D721Med (cell line): ENCODE results near the gene PHF21B.

Experiments used
- DNase-seq: peaks from one replicate; pipeline ENCODE4 v3.0.0; 2011; ENCODE audit warnings: low spot score; ENCODE audit not compliant: insufficient read length
- FAIRE-seq: peaks from 2 replicates; lab custom pipeline; 2011; peaks lifted over from hg19 to GRCh38; lab: Jason Lieb, UNC
- TF ChIP-seq, protein P1 (sequence below): IDR thresholded peaks from 2 replicates; pipeline ENCODE4 v1.5.1; 2012; ENCODE audit warnings: mild to moderate bottlenecking, control low read depth; ENCODE audit not compliant: insufficient read depth; ENCODE audit errors: missing control alignments

PHF21B gene

GRCh38 chr22:44974454-44974853 is 35.4 kb downstream of the PHF21B start:
- no peak for DNase-seq
- no peak for FAIRE-seq
- TF ChIP-seq, protein P1, sequence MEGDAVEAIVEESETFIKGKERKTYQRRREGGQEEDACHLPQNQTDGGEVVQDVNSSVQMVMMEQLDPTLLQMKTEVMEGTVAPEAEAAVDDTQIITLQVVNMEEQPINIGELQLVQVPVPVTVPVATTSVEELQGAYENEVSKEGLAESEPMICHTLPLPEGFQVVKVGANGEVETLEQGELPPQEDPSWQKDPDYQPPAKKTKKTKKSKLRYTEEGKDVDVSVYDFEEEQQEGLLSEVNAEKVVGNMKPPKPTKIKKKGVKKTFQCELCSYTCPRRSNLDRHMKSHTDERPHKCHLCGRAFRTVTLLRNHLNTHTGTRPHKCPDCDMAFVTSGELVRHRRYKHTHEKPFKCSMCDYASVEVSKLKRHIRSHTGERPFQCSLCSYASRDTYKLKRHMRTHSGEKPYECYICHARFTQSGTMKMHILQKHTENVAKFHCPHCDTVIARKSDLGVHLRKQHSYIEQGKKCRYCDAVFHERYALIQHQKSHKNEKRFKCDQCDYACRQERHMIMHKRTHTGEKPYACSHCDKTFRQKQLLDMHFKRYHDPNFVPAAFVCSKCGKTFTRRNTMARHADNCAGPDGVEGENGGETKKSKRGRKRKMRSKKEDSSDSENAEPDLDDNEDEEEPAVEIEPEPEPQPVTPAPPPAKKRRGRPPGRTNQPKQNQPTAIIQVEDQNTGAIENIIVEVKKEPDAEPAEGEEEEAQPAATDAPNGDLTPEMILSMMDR = no peak

DNA sequence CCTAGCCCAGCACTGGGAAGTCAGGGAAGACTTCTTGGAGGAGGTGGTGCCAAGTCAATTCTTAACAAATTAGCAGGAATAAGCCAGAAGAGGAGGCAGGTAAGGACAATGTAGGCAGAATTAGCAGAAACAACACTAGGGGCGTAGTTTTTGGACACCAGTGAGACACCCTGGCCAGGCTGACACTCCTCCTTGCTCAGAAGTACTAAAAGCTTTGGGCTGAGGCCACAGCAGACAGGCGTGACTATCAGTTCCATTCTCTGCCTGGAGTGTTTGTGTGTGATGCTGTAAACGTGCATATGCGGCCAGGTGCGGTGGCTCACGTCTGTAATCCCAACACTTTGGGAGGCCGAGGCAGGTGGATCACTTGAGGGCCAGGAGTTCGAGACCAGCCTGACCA is 36.0 kb downstream of the PHF21B start:
- no peak for FAIRE-seq
- TF ChIP-seq, protein P1 = no peak
- no peak for DNase-seq

DNA sequence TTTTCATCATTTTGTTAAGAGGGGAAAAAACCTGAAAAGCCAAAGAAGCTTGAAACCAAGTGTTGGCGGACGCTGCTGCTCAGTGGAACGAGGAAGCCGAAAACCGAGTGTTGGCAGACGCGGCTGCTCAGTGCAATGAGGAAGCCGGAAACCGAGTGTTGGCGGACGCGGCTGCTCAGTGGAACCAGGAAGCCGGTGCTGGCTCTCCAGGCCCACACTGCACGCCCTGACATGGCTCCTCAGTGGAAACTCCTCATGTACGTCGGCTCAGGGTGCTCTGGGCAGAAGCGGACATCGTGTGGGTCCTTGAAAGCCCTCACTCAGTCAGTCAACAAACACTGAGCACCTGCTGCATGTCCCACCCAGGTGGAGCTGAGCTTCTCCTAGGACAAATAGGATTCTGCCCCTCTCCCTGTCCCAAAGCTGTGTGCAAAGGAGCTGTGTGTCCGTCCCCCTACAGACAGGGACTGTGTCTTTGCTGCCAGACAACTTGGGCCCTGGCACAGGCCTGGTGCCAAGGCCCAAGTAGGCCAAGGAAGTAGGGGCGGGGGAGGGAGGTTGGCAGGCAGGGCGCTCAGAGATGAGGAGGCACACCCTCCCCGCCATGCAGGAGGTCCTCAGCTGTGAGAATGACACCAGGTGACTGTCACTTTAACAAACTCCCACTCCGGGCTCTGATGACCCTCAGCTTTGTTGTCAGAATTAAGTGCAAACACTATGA is 37.3 kb downstream of the PHF21B start:
- TF ChIP-seq, protein P1 = no peak
- DNase-seq (no peak), FAIRE-seq (no peak)

DNA sequence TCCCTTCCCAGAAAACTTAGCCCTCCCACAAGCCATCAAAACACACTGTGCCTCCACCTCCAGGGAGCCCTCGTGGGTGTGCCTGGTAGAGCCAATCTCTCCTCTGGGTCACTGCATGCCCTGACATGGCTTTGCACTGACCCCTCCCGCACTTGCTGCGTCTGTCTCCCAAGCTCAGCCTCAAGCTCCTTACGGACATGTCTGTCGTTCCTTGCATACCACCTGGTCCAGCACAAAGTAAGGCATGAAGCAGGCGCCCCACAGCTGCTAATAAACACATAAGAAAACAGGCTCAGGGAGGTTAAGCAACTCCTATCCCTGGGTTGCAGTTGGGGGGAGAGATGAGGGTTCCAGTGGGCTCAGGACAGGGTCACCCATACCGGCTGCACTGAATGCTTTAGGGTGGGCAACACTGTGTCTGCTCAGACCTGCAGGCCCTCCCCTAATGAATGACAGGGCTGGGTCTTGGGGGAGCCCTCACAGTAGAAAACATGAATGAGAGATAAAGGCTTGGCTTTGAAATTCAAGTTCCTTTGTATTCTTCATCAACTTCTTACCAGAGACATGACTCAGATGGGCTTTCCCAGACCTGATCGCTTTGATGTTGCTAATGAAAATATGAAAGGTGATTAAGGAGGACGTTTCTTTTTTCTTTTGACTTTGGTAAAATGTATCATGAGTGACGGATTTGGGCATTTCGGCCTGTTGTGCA is 38.0 kb downstream of the PHF21B start:
- DNase-seq (no peak), FAIRE-seq (no peak)
- TF ChIP-seq, protein P1 = no peak

GRCh38 chr22:44970291-44970690 is 39.5 kb downstream of the PHF21B start:
- FAIRE-seq (no peak), DNase-seq (no peak)
- TF ChIP-seq, protein P1 = no peak

GRCh38 chr22:44969817-44970216 is 40.0 kb downstream of the PHF21B start:
- TF ChIP-seq, protein P1 = no peak
- FAIRE-seq = no peak

GRCh38 chr22:44968736-44969135 is 41.1 kb downstream of the PHF21B start:
- no peak for DNase-seq
- no peak for FAIRE-seq
- TF ChIP-seq, protein P1 = no peak

More at GRCh38 chr22:44969817-44970216, 40.0 kb downstream of the PHF21B start:
- no peak for DNase-seq
